ENCODE measurements around the gene EXOSC2.

The EXOSC2 gene

DNA sequence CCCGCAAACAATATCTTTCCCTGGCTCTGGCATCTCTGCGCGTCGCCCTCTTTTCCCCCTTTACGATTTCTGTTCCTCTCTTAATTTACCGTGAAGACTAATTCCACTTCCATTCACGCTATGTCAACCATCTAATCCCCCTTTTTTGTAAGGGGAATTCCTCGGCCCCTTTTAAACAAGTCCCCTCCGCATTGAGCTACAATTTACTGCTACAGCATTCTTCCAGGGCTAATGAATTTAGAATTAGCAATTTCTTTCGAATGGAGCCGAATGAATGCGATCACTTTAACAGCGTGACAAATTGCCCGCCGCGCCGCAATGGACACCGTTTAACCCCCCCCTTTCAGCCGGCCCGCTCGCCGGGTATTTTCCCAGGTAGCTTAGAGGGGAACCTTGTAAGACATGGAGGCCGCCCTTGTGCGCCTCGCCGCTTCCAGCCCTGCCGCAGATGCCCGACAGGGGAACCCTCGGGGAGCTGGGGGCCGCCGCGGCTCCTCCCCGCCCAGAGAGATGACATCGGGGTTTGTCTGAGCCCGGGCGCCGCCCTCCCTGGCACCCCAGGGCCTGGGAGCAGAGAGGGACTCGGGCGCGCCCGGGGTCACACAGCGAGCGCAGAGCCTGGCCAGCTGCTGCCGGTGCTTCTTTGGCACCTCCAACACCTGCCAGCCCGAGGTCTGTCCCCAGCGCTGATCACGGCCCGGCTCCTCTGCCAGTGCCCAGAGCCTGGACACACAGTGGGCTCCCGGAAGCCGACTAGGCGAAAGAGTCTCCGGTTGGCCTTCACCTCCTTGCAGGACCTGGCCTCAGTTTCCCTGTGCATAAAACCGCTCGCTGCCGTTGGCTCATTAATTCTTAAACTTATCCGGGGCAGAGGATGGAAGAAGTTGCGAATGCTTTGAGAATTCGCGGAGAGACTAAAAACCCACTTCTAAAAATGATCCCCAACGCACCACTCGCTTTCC is 27.9 kb upstream of the EXOSC2 start:
- no peak overlapping the region for H3K27ac ChIP-seq
- no peaks in the 10 kb centered on the region for H3K9me3 ChIP-seq (ENCODE audit: severe bottlenecking)
- no peaks in the 10 kb centered on the region for H3K36me3 ChIP-seq
- peak; percentile 36 for DNase-seq
- no peak overlapping the region for H3K4me3 ChIP-seq (ENCODE audit: low read depth, low read length)
- peaks cover 76% of the 10 kb centered on the region for H3K27me3 ChIP-seq (ENCODE audit: insufficient read depth, low read depth, severe bottlenecking)
- no peak for TF ChIP-seq CTCF (IDR thresholded peaks at IDR 0.05; ENCODE audit: low read depth, low read length)

DNA sequence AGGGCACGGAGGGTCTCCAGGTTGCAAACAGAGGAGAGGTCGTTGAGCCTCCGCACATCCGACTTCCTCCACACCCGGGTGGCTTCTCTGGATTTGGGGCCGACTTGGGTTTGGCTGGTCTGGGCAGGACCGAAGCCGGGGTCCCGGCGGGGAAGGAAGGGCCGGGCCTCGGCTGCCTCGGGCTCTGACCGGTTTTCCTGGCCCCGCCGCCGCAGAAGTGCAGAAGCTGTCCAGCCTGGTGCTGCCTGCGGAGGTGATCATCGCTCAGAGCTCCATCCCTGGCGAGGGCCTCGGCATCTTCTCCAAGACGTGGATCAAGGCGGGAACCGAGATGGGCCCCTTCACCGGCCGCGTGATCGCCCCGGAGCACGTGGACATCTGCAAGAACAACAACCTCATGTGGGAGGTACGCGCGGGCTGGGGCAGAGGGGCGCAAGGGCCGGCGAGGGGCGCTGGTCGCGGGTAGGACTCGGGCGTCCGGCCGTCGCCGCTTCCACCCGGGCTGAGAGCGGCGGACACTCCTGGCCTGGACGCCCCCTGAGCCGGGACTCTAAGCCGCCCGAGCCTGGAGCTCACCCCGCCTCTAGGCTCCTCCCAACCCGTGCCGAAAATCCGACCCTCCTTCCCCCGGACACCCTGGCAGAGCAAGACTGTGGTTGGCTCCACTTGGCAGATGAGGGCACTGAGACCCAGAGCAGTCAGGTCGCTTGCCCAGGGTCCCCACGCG is 27.0 kb upstream of the EXOSC2 start:
- peaks cover 68% of the 10 kb centered on the region for H3K27me3 ChIP-seq (ENCODE audit: insufficient read depth, low read depth, severe bottlenecking)
- DNase-seq = no peak
- no peaks in the 10 kb centered on the region for H3K36me3 ChIP-seq
- no peak overlapping the region for H3K27ac ChIP-seq
- no peak for TF ChIP-seq CTCF (IDR thresholded peaks at IDR 0.05; ENCODE audit: low read depth, low read length)
- no peak overlapping the region for H3K4me3 ChIP-seq (ENCODE audit: low read depth, low read length)
- H3K9me3 ChIP-seq (ENCODE audit: severe bottlenecking) = no peaks in the 10 kb centered on the region

DNA sequence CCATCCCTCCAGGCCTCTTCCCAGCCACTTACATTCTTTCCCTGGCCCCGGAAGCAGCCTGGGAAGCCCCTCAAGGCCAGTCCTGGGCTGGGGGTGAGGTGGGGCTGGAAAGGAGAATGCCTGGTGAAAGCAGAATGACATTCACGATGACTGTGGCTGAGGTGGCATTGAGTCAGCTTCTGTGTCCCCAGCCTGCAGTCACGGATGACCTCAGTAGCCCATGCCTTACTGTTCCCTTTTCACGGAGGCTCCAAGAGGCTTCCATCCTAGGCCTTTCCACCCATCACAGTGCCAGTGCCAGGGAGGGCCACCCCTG is 26.5 kb upstream of the EXOSC2 start:
- no peaks in the 10 kb centered on the region for H3K36me3 ChIP-seq
- no peak for TF ChIP-seq CTCF (IDR thresholded peaks at IDR 0.05; ENCODE audit: low read depth, low read length)
- peaks cover 63% of the 10 kb centered on the region for H3K27me3 ChIP-seq (ENCODE audit: insufficient read depth, low read depth, severe bottlenecking)
- DNase-seq = no peak
- H3K27ac ChIP-seq = no peak overlapping the region
- no peaks in the 10 kb centered on the region for H3K9me3 ChIP-seq (ENCODE audit: severe bottlenecking)
- H3K4me3 ChIP-seq (ENCODE audit: low read depth, low read length) = no peak overlapping the region

GRCh38 chr9:130668196-130668595 is 25.4 kb upstream of the EXOSC2 start:
- no peak overlapping the region for H3K4me3 ChIP-seq (ENCODE audit: low read depth, low read length)
- no peak for TF ChIP-seq CTCF (IDR thresholded peaks at IDR 0.05; ENCODE audit: low read depth, low read length)
- H3K27me3 ChIP-seq (ENCODE audit: insufficient read depth, low read depth, severe bottlenecking) = peaks cover 52% of the 10 kb centered on the region
- no peak for DNase-seq
- H3K9me3 ChIP-seq (ENCODE audit: severe bottlenecking) = no peaks in the 10 kb centered on the region
- H3K27ac ChIP-seq = no peak overlapping the region
- no peaks in the 10 kb centered on the region for H3K36me3 ChIP-seq

DNA sequence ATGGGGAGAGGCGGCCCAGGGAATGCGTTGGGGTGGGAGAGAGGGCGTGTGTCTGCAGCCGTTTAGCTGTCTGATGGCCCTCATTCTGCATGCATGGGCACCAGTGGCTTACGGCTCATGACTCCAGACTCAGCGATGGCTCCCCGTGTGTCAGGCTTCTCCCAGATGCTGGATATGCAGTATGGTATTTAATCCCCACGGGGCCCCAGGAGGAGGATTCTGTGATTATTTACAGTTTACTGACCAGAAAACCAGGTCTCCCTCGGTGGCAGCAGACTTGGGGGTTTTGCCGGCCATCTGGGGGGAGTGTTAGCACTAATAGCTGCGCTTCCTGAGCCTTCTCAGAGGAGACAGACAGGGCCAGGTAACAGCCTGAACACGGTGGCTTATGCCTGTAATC is 24.9 kb upstream of the EXOSC2 start:
- Histone ChIP-seq H3K9me3 (ENCODE audit: severe bottlenecking) (no peaks in the 10 kb centered on the region), H3K36me3 (no peaks in the 10 kb centered on the region), H3K27me3 (ENCODE audit: insufficient read depth, low read depth, severe bottlenecking) (peaks cover 47% of the 10 kb centered on the region), H3K27ac (no peak overlapping the region), H3K4me3 (ENCODE audit: low read depth, low read length) (no peak overlapping the region)
- TF ChIP-seq CTCF (IDR thresholded peaks at IDR 0.05; ENCODE audit: low read depth, low read length) = no peak
- peak; percentile 55 for DNase-seq

All from WERI-Rb-1 (cell line).